ENCODE measurements around the gene SEMA5A. TPM values are rescaled to one million over a fixed set of nuclear protein-coding genes. Genes with fewer than 3 reads are reported as not detected.

SEMA5A gene
- total RNA-seq, 2 experiments from 2014 or later: not detected

GRCh38 chr5:9108162-9108561, 437.7 kb downstream of the SEMA5A start:
- Mint-ChIP-seq H3K4me3 (no peak overlapping the region), H3K27me3 (no peaks in the 10 kb centered on the region), H3K9me3 (no peaks in the 10 kb centered on the region), H3K36me3 (ENCODE audit: low read depth) (no peaks in the 10 kb centered on the region), H3K4me1 (ENCODE audit: low read depth) (no peaks in the 10 kb centered on the region), H3K27ac (no peak overlapping the region)
- intact Hi-C loops (cut with micrococcal nuclease): no loop called here
- no peak for TF ChIP-seq CTCF (IDR thresholded peaks at IDR 0.05)
- ChIA-PET CTCF (no interaction called here), POLR2A (no interaction called here)
- ATAC-seq: no peak
- DNase-seq: no peak

DNA sequence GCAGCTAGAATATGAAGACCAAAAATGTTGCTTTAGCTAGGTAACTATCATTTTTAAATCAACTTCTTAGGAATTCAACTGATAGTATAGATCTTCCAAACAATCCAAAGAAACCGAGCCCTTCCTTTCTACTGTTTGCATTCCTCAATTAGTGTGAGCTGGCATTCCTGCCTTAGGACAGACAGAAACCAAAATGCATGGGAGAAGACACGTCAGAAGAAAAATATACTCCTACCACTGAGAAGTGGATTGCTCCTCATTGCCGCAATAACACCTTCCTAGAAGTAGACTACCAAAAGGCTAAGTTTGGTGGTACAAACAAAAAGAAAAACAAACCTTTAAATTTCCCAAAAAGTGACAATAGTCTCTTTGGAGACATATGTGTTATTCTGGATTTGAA, 440.0 kb downstream of the SEMA5A start:
- ChIA-PET CTCF (no interaction called here), POLR2A (no interaction called here)
- H3K9me3 Mint-ChIP-seq: no peaks in the 10 kb centered on the region
- H3K36me3 Mint-ChIP-seq (ENCODE audit: low read depth): no peaks in the 10 kb centered on the region
- intact Hi-C loops (cut with micrococcal nuclease): no loop called here
- H3K27ac Mint-ChIP-seq: no peak overlapping the region
- TF ChIP-seq CTCF (IDR thresholded peaks at IDR 0.05): no peak
- DNase-seq: no peak
- no peaks in the 10 kb centered on the region for H3K4me1 Mint-ChIP-seq (ENCODE audit: low read depth)
- no peaks in the 10 kb centered on the region for H3K27me3 Mint-ChIP-seq
- H3K4me3 Mint-ChIP-seq: no peak overlapping the region
- no peak for ATAC-seq

DNA sequence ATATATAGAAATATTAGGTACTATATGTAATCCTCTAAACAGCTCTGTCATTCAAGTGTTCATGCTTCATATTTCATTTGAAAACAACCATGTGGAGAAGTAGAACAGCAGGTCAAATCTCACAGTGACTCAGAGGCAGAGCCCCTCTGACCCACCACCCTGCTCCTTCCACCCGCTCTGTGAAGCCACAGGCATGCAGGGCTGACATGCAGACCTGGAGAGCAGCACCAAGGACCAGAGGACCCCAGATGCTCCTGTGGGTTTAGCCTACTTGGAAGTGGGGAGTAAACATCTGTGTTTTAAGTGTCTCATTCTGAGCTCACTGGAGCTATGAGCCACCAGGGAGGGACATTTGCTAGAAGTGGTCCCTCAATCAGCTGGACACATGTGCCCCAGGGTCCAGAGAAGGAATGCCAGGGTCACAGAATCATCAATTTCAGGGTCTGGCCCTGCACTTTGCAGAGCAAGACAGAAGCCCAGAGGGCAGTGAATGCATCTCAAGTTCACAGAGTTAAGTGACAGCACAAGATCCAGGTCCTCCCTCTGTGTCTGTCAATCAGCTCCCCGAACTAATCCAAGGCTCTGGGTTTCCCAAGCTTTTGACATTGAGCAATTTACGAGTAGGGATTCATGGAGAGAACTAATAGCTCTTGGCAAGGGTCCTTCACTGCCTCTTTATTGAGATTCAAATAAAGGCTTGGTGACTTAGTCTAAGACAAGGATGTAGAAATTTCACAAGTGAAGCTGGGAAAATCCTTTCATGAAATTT, 441.1 kb downstream of the SEMA5A start:
- no peaks in the 10 kb centered on the region for H3K9me3 Mint-ChIP-seq
- no peak for TF ChIP-seq CTCF (IDR thresholded peaks at IDR 0.05)
- DNase-seq (no peak), ATAC-seq (no peak)
- ChIA-PET POLR2A (no interaction called here), CTCF (no interaction called here)
- no peak overlapping the region for H3K4me3 Mint-ChIP-seq
- intact Hi-C loops (cut with micrococcal nuclease): no loop called here
- no peak overlapping the region for H3K27ac Mint-ChIP-seq
- H3K27me3 Mint-ChIP-seq: no peaks in the 10 kb centered on the region
- no peaks in the 10 kb centered on the region for H3K4me1 Mint-ChIP-seq (ENCODE audit: low read depth)
- no peaks in the 10 kb centered on the region for H3K36me3 Mint-ChIP-seq (ENCODE audit: low read depth)

- H3K27me3 Mint-ChIP-seq: no peaks in the 10 kb centered on the region
- no peak overlapping the region for H3K4me3 Mint-ChIP-seq
- no peaks in the 10 kb centered on the region for H3K4me1 Mint-ChIP-seq (ENCODE audit: low read depth)
- ChIA-PET POLR2A (no interaction called here), CTCF (no interaction called here)
- H3K36me3 Mint-ChIP-seq (ENCODE audit: low read depth): no peaks in the 10 kb centered on the region
- no peak for ATAC-seq
- no peak overlapping the region for H3K27ac Mint-ChIP-seq
- intact Hi-C loops (cut with micrococcal nuclease): no loop called here
- no peak for TF ChIP-seq CTCF (IDR thresholded peaks at IDR 0.05)
- no peak for DNase-seq
- H3K9me3 Mint-ChIP-seq: no peaks in the 10 kb centered on the region
Observed at GRCh38 chr5:9103290-9103689, 442.6 kb downstream of the SEMA5A start.

- H3K36me3 Mint-ChIP-seq (ENCODE audit: low read depth): no peaks in the 10 kb centered on the region
- ChIA-PET CTCF (no interaction called here), POLR2A (no interaction called here)
- no peak for TF ChIP-seq CTCF (IDR thresholded peaks at IDR 0.05)
- peaks cover 3% of the 10 kb centered on the region for H3K9me3 Mint-ChIP-seq
- DNase-seq (no peak), ATAC-seq (no peak)
- no peak overlapping the region for H3K27ac Mint-ChIP-seq
- intact Hi-C loops (cut with micrococcal nuclease): no loop called here
- H3K4me3 Mint-ChIP-seq: no peak overlapping the region
- H3K27me3 Mint-ChIP-seq: no peaks in the 10 kb centered on the region
- no peaks in the 10 kb centered on the region for H3K4me1 Mint-ChIP-seq (ENCODE audit: low read depth)
Observed at GRCh38 chr5:9099689-9100088, 446.2 kb downstream of the SEMA5A start.
